ENCODE results near the gene ERICH6.

The ERICH6 gene

DNA sequence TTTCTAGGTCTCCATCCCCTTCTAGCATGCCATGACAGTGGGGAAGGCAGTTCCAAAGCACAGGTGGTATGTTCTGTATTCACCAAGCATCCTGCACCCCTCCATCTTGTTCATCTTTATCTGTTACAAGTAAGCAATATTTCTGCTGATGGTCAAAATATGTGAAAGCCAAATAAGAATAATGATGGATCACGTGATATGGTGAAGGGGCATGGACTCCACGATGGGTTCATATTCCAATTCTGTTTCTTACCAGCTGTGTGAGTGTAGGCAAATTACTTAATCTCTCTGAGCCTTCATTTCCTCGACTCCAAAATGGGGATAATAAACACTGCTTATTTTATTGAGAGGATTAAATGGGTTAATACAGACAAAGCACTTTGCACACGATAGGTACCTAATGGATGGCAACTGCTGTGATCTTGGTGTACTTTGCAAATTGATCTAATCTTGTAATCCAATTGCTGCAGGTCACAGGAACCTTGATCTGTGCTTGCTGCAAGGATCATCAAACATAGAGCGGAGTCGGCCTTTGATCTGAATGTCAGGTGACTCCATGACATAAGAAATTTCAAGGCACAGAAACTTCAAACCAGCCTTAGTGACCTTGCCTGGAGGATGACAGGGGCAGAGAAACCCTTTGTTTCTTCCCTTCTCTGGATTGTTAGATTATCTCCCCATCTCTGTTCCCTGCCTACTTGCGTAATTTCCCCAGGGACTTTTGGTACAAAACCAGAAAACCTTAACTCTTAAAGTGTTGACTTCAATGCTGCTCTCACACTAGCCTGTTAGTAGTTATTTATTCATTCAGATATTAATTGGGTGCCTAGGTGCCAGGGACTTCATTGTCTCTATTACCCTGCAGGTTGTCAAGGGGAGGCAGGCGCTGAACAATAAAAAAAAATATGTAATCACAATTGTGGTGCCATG lies 33.4 kb upstream of the ERICH6 start:
- no peak for DNase-seq (ENCODE audit: low read depth)

- DNase-seq (ENCODE audit: low read depth), result no peak
Observed at GRCh38 chr3:150736316-150736719, 32.6 kb upstream of the ERICH6 start.

DNA sequence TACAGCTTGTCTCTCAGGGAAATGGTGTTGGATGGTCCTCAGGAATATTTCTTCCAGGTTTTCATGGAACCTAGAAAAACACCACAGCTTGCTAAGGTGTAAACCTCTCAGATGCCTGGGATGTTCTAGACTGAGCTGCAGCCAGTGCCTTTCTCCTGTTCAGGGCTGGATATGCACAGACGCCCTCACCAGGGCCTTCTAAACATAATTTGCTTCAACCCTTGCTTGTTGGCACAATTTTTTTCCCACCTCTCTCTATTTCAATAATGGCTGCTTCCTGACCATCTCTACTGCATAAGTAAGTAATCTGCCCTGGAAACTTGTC lies 31.0 kb upstream of the ERICH6 start:
- no peak for DNase-seq (ENCODE audit: low read depth)

DNA sequence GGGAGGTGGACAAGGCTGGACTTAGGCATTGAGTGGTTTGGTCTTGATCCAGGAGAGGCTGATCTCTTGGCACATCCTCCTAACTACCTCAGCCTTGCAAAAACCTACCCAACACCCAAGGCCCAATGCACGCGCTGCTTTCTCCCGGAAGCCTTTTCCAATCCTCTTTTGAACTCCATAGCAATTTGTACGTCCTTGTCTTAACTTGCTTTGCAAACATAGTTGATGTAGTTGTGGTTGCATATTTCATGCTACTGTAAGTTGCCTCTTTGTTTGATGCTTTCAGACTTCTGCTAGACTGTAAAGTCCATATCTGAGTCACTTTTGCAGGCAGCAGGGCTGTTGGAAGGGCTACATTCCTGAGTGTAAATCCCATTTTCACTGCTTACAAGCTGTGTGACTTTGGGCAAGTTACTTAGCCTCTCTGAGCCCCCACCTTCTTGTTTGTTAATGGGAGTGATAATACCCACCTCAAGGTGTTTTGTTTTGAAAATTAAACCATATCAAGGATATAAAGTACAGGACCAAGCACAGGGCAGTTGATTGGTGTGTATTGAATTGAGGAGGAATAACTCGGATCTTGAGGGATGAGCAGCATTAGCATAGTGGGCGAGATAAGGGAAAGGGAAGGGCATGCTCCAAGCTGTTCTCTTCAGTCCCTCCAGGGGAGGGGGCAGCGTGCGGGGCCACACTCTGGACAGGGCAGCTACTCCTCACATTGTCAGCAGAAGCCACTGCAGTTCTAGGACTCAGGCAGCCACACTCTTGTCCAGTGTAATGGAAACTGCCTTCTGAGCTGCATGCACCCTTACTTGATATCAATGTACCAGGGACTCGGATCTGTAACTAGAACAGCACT lies 30.4 kb upstream of the ERICH6 start:
- DNase-seq (ENCODE audit: low read depth), result no peak

- DNase-seq (ENCODE audit: low read depth), result no peak
Observed at GRCh38 chr3:150733373-150733935, 29.7 kb upstream of the ERICH6 start.

DNA sequence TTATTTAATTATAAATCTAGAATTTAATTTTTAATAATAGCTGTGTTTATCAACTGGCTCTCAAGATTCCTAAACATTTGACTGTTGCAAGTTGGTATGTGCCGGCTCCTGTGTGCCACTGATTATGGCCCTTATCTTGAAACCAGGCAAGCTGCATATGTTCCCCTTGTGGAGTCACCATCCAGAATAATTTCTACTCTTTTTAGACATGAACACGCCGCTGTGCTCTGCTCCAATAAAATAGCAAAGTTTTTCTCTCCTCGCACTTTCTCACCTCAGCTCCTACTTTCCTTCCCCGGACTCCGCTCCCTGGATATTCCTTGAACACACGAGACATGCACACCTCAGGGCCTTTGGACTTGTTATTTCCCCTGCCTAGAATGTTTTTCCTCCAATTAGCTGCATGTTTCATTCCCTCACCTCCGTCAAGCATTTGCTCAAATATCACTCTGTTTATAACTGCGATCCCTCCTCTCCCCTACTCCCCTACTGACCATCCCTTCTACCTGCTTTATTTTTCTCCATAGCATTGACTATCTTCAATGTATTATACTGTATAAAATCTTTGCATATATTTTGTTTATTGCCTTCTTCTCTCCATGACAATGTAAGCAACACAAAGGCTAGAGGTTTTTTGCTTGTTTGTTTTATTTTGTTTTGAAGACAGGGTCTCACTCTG lies 26.1 kb upstream of the ERICH6 start:
- no peak for DNase-seq (ENCODE audit: low read depth)

GRCh38 chr3:150727653-150728502 lies 24.2 kb upstream of the ERICH6 start:
- DNase-seq (ENCODE audit: low read depth), result no peak

- DNase-seq (ENCODE audit: low read depth), result no peak
Observed at GRCh38 chr3:150725548-150725947, 21.8 kb upstream of the ERICH6 start.

- DNase-seq (ENCODE audit: low read depth), result no peak
Observed at GRCh38 chr3:150723946-150724345, 20.2 kb upstream of the ERICH6 start.

- DNase-seq (ENCODE audit: low read depth), result no peak
Observed at GRCh38 chr3:150722267-150722666, 18.5 kb upstream of the ERICH6 start.

GRCh38 chr3:150721285-150722130 lies 17.8 kb upstream of the ERICH6 start:
- no peak for DNase-seq (ENCODE audit: low read depth)

DNA sequence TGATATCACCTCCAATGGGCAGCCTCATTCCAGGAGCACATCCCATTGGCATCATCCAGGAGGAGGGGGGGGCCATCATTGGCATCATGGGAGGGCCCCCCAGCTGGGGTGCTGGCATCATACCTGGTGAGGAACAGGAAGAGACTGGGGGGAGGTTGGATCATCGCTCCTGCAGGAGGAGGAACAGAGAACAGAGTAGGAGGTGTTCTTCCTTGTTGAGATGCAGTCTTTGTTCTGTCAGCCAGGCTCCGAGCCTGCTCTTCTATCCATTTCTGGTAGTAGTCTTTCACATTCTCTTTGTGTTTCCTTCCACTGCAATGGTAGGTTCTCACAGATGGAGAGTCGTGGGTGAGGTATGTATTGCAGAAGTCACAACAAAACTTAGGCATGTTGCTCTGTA lies 16.7 kb upstream of the ERICH6 start:
- no peak for DNase-seq (ENCODE audit: low read depth)

GRCh38 chr3:150710097-150710496 lies 6.4 kb upstream of the ERICH6 start:
- no peak for DNase-seq (ENCODE audit: low read depth)

DNA sequence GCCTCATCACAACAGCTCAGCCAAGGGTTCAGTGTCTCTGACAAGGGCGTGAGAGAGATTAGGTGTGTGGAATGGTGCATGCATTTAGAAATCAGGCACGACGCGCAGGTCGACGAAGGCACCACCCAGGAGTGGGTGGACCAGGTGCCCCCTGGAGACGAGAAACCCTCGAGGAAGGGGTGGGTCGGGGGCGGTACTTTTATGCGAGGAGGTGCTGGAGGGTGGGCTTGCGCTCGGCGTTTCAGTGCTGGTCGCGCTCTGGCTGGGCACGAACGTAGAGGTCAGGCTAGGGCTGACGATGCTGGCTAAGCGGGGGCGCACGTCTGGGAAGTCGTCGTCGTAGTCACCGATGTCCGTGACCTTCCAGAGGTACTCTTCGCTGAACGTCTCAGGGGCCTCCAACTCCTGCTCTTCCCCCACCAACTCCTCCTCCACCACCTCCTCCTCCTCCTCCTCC lies 393 bp downstream of the ERICH6 start:
- DNase-seq (ENCODE audit: low read depth), result no peak

- DNase-seq (ENCODE audit: low read depth), result peak; percentile 28
Observed at GRCh38 chr3:150699068-150699639, 4.6 kb downstream of the ERICH6 start.

- no peak for DNase-seq (ENCODE audit: low read depth)
Observed at GRCh38 chr3:150697646-150698045, 6.1 kb downstream of the ERICH6 start.

DNA sequence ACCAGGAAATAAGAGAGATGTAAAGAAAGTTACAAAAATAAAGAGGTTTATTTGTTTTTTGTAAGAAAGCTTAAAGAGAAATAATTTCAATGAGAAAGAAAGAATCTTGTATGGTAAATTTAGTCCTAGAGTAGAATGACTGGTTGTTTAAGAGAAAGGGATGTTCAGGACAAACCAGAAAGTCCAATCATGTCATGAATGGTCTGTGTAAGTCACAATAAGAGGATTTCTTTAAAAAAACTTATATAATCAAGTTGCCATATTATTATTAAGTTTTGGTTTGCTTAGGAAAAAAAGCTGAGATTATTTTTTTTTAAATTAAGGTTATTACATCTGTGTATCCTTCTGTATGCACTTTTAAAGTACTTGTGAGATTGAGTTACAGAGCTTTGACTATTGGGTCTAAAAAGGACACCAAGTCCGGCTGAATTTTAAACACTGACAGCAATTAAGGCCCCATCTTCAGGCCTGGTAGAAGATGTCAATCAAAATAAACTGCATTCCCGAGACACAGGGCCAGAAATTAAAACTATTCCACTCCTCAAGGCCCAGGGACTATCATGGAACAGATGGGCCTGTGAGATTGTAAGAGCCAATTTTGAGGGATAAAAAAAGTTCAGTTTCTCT lies 12.2 kb downstream of the ERICH6 start:
- no peak for DNase-seq (ENCODE audit: low read depth)

- no peak for DNase-seq (ENCODE audit: low read depth)
Observed at GRCh38 chr3:150687613-150688012, 16.1 kb downstream of the ERICH6 start.

DNA sequence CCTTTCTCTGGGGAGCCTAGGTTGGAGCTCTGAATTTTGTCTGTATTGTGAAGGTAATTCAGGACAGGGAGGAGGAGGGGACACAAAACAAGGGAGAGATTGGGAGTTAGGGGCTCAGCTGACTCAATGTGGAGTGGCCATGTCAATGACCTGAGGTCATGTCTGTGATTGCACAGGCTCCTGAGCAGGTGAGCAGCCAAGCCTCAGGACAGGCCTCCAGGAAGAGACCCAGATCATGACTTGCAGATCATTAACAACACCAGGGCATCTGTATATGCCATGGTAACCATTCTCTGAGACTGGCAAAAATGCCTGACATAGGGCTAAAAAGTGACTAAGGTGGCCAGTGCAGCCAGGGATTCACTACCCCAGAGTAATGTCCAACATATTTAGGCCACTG lies 20.9 kb downstream of the ERICH6 start:
- DNase-seq (ENCODE audit: low read depth), result no peak

Measured in stromal cell of bone marrow (primary cell).